ENCODE results near the gene KCTD16.
A peak's percentile ranks its signal among the peaks of the same experiment; 100 is the strongest.

KCTD16 gene

GRCh38 chr5:144167998-144168397 lies 2.7 kb upstream of the KCTD16 start:
- no peak for DNase-seq

GRCh38 chr5:144169904-144170275 lies 783 bp upstream of the KCTD16 start:
- DNase-seq, result no peak

GRCh38 chr5:144173766-144174165 lies 3.1 kb downstream of the KCTD16 start:
- no peak for DNase-seq

- no peak for DNase-seq
These were observed 6.9 kb downstream of the KCTD16 start for GRCh38 chr5:144177548-144177947.

GRCh38 chr5:144179226-144179625 lies 8.6 kb downstream of the KCTD16 start:
- no peak for DNase-seq

GRCh38 chr5:144183254-144183889 lies 12.7 kb downstream of the KCTD16 start:
- no peak for DNase-seq

- DNase-seq, result peak; percentile 63
These were observed 17.1 kb downstream of the KCTD16 start for GRCh38 chr5:144187699-144188294.

GRCh38 chr5:144189800-144190429 lies 19.2 kb downstream of the KCTD16 start:
- DNase-seq, result no peak

GRCh38 chr5:144191531-144191930 lies 20.9 kb downstream of the KCTD16 start:
- no peak for DNase-seq

- DNase-seq, result no peak
These were observed 21.3 kb downstream of the KCTD16 start for GRCh38 chr5:144191998-144192397.

GRCh38 chr5:144192661-144193060 lies 22.0 kb downstream of the KCTD16 start:
- DNase-seq, result no peak

GRCh38 chr5:144194144-144194543 lies 23.5 kb downstream of the KCTD16 start:
- DNase-seq, result no peak

GRCh38 chr5:144195448-144195847 lies 24.8 kb downstream of the KCTD16 start:
- no peak for DNase-seq

- DNase-seq, result no peak
These were observed 25.9 kb downstream of the KCTD16 start for GRCh38 chr5:144196612-144197011.

GRCh38 chr5:144198386-144198785 lies 27.7 kb downstream of the KCTD16 start:
- no peak for DNase-seq

GRCh38 chr5:144201588-144201987 lies 30.9 kb downstream of the KCTD16 start:
- no peak for DNase-seq

- DNase-seq, result no peak
These were observed 31.4 kb downstream of the KCTD16 start for GRCh38 chr5:144202072-144202471.

- no peak for DNase-seq
These were observed 32.1 kb downstream of the KCTD16 start for GRCh38 chr5:144202726-144203125.

- DNase-seq, result peak; percentile 43
These were observed 33.3 kb downstream of the KCTD16 start for GRCh38 chr5:144203750-144204596.

- peak; percentile 43 for DNase-seq
These were observed 34.5 kb downstream of the KCTD16 start for GRCh38 chr5:144205141-144205551.

- no peak for DNase-seq
These were observed 35.5 kb downstream of the KCTD16 start for GRCh38 chr5:144206141-144206540.

- DNase-seq, result no peak
These were observed 37.3 kb downstream of the KCTD16 start for GRCh38 chr5:144207875-144208444.

GRCh38 chr5:144209361-144209760 lies 38.7 kb downstream of the KCTD16 start:
- DNase-seq, result no peak
